Endothelial cell (in vitro differentiated cells): ENCODE data around the gene PTPRN2. TPM values are rescaled to one million over a fixed set of nuclear protein-coding genes. Genes with fewer than 3 reads are reported as not detected.

Source experiments
- DNase-seq: peaks from one replicate; pipeline ENCODE4 v3.0.0; 2021; ENCODE audit warnings: low spot score
- H3K27ac Mint-ChIP-seq: one replicate; pipeline ENCODE4 v1.8.0; 2021; ENCODE audit warnings: mixed read lengths, inconsistent platforms; ENCODE audit not compliant: unreplicated experiment
- H3K27me3 Mint-ChIP-seq: one replicate; pipeline ENCODE4 v1.8.0; 2021; ENCODE audit warnings: mild to moderate bottlenecking, moderate library complexity, mixed read lengths, inconsistent platforms; ENCODE audit not compliant: unreplicated experiment
- H3K36me3 Mint-ChIP-seq: one replicate; pipeline ENCODE4 v1.8.0; 2021; ENCODE audit warnings: mild to moderate bottlenecking, low read depth, mixed read lengths, inconsistent platforms; ENCODE audit not compliant: unreplicated experiment
- H3K4me1 Mint-ChIP-seq: one replicate; pipeline ENCODE4 v1.8.0; 2021; ENCODE audit warnings: mild to moderate bottlenecking, mixed read lengths, inconsistent platforms; ENCODE audit not compliant: unreplicated experiment
- H3K4me3 Mint-ChIP-seq: one replicate; pipeline ENCODE4 v1.8.0; 2021; ENCODE audit warnings: mild to moderate bottlenecking, mixed read lengths, inconsistent platforms; ENCODE audit not compliant: unreplicated experiment
- H3K9me3 Mint-ChIP-seq: one replicate; pipeline ENCODE4 v1.8.0; 2021; ENCODE audit warnings: mixed read lengths, inconsistent platforms; ENCODE audit not compliant: unreplicated experiment
- CTCF ChIP-seq: fragments of 200-600 bp; sonication (generic); IDR thresholded peaks from one replicate; pipeline ENCODE4 v1.5.0; 2021; ENCODE audit warnings: antibody characterized with exemption; ENCODE audit not compliant: unreplicated experiment
- total RNA-seq: library from RNA; stranded (reverse); fragmentation: NEBNext Ultra II Directional; extraction: Animal tissue kit (Norgen Biotek cat#: 25700); gene quantifications from one replicate; pipeline ENCODE4 v1.2.1, GENCODE V29; 2021; ENCODE audit not compliant: unreplicated experiment

Gene PTPRN2
- total RNA-seq, 1 donor from 2014 or later = 0.18 TPM

GRCh38 chr7:158313931-158314330 is 273.7 kb downstream of the PTPRN2 start:
- TF ChIP-seq CTCF = no peak
- no peak for DNase-seq
- Mint-ChIP-seq H3K4me3 (peak overlapping the region; percentile 11), H3K4me1 (no peaks in the 10 kb centered on the region), H3K9me3 (peaks cover 54% of the 10 kb centered on the region), H3K36me3 (peaks cover 38% of the 10 kb centered on the region), H3K27ac (no peak overlapping the region), H3K27me3 (peaks cover 28% of the 10 kb centered on the region)

GRCh38 chr7:158312789-158313188 is 274.8 kb downstream of the PTPRN2 start:
- Mint-ChIP-seq H3K4me1 (no peaks in the 10 kb centered on the region), H3K9me3 (peaks cover 54% of the 10 kb centered on the region), H3K27ac (peak overlapping the region; percentile 41), H3K36me3 (peaks cover 38% of the 10 kb centered on the region), H3K27me3 (peaks cover 28% of the 10 kb centered on the region), H3K4me3 (no peak overlapping the region)
- no peak for TF ChIP-seq CTCF
- no peak for DNase-seq

GRCh38 chr7:158311791-158312190 is 275.8 kb downstream of the PTPRN2 start:
- H3K9me3 Mint-ChIP-seq = peaks cover 45% of the 10 kb centered on the region
- no peaks in the 10 kb centered on the region for H3K4me1 Mint-ChIP-seq
- DNase-seq = no peak
- H3K4me3 Mint-ChIP-seq = no peak overlapping the region
- peaks cover 28% of the 10 kb centered on the region for H3K27me3 Mint-ChIP-seq
- no peak overlapping the region for H3K27ac Mint-ChIP-seq
- no peak for TF ChIP-seq CTCF
- H3K36me3 Mint-ChIP-seq = peaks cover 31% of the 10 kb centered on the region

- Mint-ChIP-seq H3K9me3 (peaks cover 49% of the 10 kb centered on the region), H3K4me3 (no peak overlapping the region), H3K27ac (no peak overlapping the region), H3K36me3 (peaks cover 32% of the 10 kb centered on the region), H3K27me3 (peaks cover 30% of the 10 kb centered on the region), H3K4me1 (no peaks in the 10 kb centered on the region)
- no peak for DNase-seq
- no peak for TF ChIP-seq CTCF
Observed at GRCh38 chr7:158310924-158311666, 276.5 kb downstream of the PTPRN2 start.
